ENCODE data around the gene HHAT. TPM values are rescaled to one million over a fixed set of nuclear protein-coding genes. Genes with fewer than 3 reads are reported as not detected.

Gene HHAT
- polyA plus RNA-seq, 1 experiment, result 4.8 TPM

DNA sequence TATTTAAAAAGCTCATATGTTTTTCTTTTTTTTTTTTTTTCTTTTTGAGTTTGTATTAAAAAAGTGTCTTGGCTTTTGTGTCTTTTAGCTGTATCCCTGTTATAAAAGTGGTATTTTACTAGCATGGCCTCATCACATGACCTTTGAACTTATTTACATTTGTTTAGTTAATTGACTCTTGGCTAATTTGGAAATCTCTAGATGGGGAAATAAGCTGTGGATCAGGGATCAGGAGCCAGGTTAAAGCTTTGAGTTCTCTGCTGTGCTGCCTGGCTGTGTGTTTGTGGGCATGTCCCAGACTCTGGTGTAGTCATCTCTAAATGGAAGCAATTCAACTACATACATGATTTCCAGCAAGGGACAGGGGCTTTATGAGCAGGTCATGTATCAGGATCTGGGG, 56.5 kb downstream of the HHAT start:
- H3K4me3 ChIP-seq (ENCODE audit: low read depth, low read length), result no peak overlapping the region
- TF ChIP-seq, protein P1, sequence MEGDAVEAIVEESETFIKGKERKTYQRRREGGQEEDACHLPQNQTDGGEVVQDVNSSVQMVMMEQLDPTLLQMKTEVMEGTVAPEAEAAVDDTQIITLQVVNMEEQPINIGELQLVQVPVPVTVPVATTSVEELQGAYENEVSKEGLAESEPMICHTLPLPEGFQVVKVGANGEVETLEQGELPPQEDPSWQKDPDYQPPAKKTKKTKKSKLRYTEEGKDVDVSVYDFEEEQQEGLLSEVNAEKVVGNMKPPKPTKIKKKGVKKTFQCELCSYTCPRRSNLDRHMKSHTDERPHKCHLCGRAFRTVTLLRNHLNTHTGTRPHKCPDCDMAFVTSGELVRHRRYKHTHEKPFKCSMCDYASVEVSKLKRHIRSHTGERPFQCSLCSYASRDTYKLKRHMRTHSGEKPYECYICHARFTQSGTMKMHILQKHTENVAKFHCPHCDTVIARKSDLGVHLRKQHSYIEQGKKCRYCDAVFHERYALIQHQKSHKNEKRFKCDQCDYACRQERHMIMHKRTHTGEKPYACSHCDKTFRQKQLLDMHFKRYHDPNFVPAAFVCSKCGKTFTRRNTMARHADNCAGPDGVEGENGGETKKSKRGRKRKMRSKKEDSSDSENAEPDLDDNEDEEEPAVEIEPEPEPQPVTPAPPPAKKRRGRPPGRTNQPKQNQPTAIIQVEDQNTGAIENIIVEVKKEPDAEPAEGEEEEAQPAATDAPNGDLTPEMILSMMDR (IDR thresholded peaks at IDR 0.05; ENCODE audit: low read depth, low read length), result no peak
- no peaks in the 10 kb centered on the region for H3K27me3 ChIP-seq (ENCODE audit: control insufficient read depth, insufficient read depth, low read length)
- H3K9me3 ChIP-seq (ENCODE audit: control insufficient read depth, insufficient read depth, low read length), result no peaks in the 10 kb centered on the region
- DNase-seq (ENCODE audit: low read depth, low spot score), result no peak
- POLR2A ChIA-PET, result interaction anchor here (1.0 kb wide), 2 partner anchors 8 to 11 kb away, joined by 3 to 5 read pairs; no protein-coding TSS in a partner anchor
- CTCF ChIA-PET, result interaction anchor here (0.6 to 4.3 kb wide), 10 partner anchors 9 to 749 kb away, joined by 3 to 39 read pairs (median 5); partner anchors contain the start of gene KCNH1
- H3K27ac ChIP-seq (ENCODE audit: low read depth, low read length), result no peak overlapping the region

DNA sequence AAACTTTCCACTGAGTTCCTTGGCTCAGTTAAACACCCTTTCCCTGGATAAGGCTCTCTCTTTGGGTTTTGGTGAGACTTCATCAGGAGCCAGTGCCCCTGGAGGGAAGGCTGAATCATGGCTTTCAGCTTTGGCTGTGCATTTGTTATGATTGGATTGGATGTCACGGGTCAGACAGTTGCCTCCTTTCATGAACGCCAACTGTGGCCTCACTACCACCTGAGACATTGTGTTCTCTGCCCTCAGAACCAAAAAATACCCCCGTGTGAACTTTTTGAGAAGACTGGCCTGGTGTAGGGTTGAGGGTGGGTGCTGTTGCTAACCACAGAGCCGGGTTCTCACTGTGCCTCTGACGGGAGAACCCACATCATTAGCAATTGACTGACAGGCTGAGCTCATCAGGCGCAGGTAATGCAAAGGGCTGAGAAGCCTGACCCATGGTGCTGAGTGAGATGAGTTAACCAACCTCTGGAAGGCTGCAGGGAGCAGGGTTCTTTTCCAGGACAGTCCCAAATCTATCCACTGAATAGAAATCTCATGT, 65.6 kb downstream of the HHAT start:
- H3K27me3 ChIP-seq (ENCODE audit: control insufficient read depth, insufficient read depth, low read length), result no peaks in the 10 kb centered on the region
- DNase-seq (ENCODE audit: low read depth, low spot score), result no peak
- ChIA-PET CTCF (interaction anchor here (0.5 to 4.7 kb wide), 6 partner anchors 10 to 740 kb away, joined by 3 to 26 read pairs (median 6); partner anchors contain the start of gene KCNH1), POLR2A (interaction anchor here (0.7 to 1.4 kb wide), 4 partner anchors 10 to 45 kb away, joined by 3 to 6 read pairs (median 3); no protein-coding TSS in a partner anchor)
- H3K27ac ChIP-seq (ENCODE audit: low read depth, low read length), result no peak overlapping the region
- H3K9me3 ChIP-seq (ENCODE audit: control insufficient read depth, insufficient read depth, low read length), result no peaks in the 10 kb centered on the region
- H3K4me3 ChIP-seq (ENCODE audit: low read depth, low read length), result no peak overlapping the region
- TF ChIP-seq, protein P1 (IDR thresholded peaks at IDR 0.05; ENCODE audit: low read depth, low read length), result no peak

DNA sequence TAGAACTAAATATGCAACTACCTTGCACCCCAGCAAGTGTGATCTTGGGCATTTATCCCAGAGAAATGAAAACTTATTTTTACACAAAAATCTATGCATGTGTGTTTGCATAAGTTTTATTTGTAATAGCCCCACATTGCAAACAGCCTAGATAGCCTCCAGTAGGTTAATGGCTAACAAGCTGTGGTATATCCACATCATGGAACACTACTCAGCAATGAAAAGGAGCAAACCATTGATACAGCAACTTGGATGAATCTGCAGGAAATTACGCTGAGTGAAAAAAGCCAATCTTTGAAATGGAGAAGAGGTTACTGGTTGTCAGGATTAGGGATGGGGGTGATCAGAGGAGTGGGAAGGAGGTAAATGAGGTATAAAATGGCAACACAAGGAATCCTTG, 67.8 kb downstream of the HHAT start:
- Histone ChIP-seq H3K4me3 (ENCODE audit: low read depth, low read length) (no peak overlapping the region), H3K27ac (ENCODE audit: low read depth, low read length) (no peak overlapping the region), H3K27me3 (ENCODE audit: control insufficient read depth, insufficient read depth, low read length) (no peaks in the 10 kb centered on the region), H3K9me3 (ENCODE audit: control insufficient read depth, insufficient read depth, low read length) (no peaks in the 10 kb centered on the region)
- TF ChIP-seq, protein P1 (IDR thresholded peaks at IDR 0.05; ENCODE audit: low read depth, low read length), result no peak
- ChIA-PET POLR2A (no interaction called here), CTCF (interaction anchor here (11.6 kb wide), 1 partner anchor 35 kb away, joined by 223 read pairs; no protein-coding TSS in a partner anchor)
- no peak for DNase-seq (ENCODE audit: low read depth, low spot score)

DNA sequence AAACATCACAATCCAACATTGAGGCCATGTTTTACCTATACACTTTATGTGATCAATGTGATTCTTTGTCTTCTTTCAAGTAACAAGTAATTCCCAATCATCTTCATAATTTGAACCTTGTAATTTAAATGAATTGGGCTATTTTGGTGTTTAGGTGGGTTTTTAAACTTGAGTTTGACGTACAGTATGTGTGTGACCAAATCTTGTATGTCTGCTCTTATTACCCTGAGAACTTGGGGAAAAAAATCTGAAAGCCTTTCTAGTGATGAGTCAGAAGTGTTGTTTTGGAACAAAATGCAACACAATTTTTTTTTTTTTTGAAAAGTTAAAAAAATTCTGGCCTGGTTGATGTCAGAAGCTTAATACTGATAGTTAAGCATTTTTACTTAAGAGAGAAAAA, 68.5 kb downstream of the HHAT start:
- ChIA-PET CTCF (interaction anchor here (0.8 to 11.6 kb wide), 6 partner anchors 10 to 257 kb away, joined by 3 to 223 read pairs (median 5); no protein-coding TSS in a partner anchor), POLR2A (no interaction called here)
- Histone ChIP-seq H3K27me3 (ENCODE audit: control insufficient read depth, insufficient read depth, low read length) (no peaks in the 10 kb centered on the region), H3K4me3 (ENCODE audit: low read depth, low read length) (no peak overlapping the region), H3K27ac (ENCODE audit: low read depth, low read length) (no peak overlapping the region), H3K9me3 (ENCODE audit: control insufficient read depth, insufficient read depth, low read length) (no peaks in the 10 kb centered on the region)
- TF ChIP-seq, protein P1 (IDR thresholded peaks at IDR 0.05; ENCODE audit: low read depth, low read length), result no peak
- DNase-seq (ENCODE audit: low read depth, low spot score), result no peak

DNA sequence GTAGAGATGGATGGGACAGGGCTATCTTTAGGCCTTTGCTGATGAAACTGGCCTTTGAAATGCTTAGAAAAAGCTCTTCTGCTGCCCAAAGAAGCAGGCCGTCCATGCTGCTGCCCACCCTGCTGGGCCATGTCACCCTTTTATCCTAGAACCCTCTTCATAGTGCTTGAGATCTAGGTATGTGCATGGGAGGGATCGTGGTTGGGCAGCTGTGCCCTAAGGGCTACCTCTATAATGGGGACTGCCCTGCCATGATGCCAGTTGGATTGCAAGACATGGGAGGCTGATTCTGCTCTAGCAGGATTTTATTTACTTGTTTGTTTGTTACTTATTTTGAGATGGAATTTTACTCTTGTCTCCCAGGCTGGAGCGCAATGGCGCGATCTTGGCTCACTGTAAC, 69.0 kb downstream of the HHAT start:
- Histone ChIP-seq H3K9me3 (ENCODE audit: control insufficient read depth, insufficient read depth, low read length) (no peaks in the 10 kb centered on the region), H3K4me3 (ENCODE audit: low read depth, low read length) (no peak overlapping the region), H3K27me3 (ENCODE audit: control insufficient read depth, insufficient read depth, low read length) (no peaks in the 10 kb centered on the region), H3K27ac (ENCODE audit: low read depth, low read length) (no peak overlapping the region)
- ChIA-PET CTCF (interaction anchor here (0.7 to 11.6 kb wide), 8 partner anchors 9 to 537 kb away, joined by 3 to 223 read pairs (median 4); no protein-coding TSS in a partner anchor), POLR2A (interaction anchor here (1.2 kb wide), 1 partner anchor 23 kb away, joined by 3 read pairs; no protein-coding TSS in a partner anchor)
- no peak for DNase-seq (ENCODE audit: low read depth, low spot score)
- TF ChIP-seq, protein P1 (IDR thresholded peaks at IDR 0.05; ENCODE audit: low read depth, low read length), result no peak
